CD4-positive, alpha-beta T cell treated with Interleukin-21 for 1 hour (primary cell): ENCODE results near the gene HNRNPH2.

Experiments used
- DNase-seq: peaks from one replicate; pipeline ENCODE4 v3.0.0-alpha.2; 2020

HNRNPH2 gene

GRCh38 chrX:101398694-101399093 lies 9.3 kb upstream of the HNRNPH2 start:
- DNase-seq = no peak

GRCh38 chrX:101399825-101400224 lies 8.2 kb upstream of the HNRNPH2 start:
- DNase-seq = no peak

DNA sequence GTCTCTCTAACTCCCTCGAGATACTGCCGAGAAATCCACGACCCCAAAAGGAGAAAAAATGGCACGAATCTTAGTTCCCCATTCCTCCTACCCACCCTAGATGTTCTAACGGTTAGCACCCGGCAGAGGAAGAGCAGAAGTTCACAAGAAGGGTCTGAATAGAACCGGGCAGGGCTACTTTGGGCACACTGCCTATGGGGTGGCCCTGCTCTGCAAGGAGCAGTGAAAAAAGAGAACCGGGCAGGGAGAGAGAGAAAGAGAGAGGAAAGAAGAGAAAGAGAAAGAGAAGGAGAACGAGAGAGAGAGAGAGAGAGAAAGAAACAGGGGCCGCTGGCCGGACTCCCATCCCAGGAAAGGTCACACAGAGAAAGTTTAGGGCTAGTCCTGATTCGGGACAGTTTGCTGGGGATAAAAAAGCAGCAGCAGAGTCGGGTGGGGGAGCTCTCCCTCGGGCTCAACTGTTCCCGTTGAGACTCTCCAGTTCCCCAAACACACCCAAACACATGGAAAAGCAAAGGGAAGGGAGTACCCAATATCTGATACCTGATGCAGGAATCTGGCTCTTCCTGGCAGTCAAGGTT lies 765 bp upstream of the HNRNPH2 start:
- no peak for DNase-seq

DNA sequence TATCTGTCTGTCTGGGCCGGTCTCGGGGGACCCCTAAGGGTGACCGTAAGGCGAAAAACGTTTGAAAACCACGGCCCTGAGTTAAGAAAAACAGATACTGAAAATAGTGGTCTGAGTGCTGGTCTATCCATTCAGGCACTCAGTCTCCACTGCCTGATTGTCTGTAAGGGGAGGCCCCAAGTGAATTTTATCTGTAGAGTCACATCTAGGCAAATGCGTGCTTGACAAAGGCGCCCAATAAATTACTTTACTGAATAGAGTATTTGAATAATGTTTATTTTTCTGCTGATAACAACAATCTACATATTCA lies 465 bp downstream of the HNRNPH2 start:
- DNase-seq = no peak

GRCh38 chrX:101409043-101409442 lies 1.0 kb downstream of the HNRNPH2 start:
- DNase-seq = no peak

DNA sequence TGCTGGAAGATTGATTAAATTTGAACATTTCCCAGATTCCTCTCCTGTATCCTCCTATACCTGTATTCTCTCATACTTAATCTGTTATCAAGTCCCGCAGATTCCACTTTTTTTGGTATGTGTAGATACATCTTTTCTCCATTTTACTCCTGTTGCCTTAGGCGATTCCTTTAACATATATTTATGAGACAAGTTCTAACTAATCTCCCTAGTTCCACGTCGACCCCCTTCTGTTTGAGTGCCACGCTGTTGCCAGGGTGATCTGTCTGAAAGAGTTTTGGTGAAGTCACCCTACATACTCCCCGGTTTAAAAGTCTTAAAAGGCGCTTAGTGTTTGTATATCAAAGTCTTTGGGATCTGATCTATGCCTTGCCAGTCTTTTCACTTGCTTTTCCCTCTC lies 2.4 kb downstream of the HNRNPH2 start:
- peak; percentile 42 for DNase-seq

GRCh38 chrX:101411984-101412383 lies 4.0 kb downstream of the HNRNPH2 start:
- no peak for DNase-seq

- peak; percentile 77 for DNase-seq
Observed at GRCh38 chrX:101415180-101416145, 7.4 kb downstream of the HNRNPH2 start.

DNA sequence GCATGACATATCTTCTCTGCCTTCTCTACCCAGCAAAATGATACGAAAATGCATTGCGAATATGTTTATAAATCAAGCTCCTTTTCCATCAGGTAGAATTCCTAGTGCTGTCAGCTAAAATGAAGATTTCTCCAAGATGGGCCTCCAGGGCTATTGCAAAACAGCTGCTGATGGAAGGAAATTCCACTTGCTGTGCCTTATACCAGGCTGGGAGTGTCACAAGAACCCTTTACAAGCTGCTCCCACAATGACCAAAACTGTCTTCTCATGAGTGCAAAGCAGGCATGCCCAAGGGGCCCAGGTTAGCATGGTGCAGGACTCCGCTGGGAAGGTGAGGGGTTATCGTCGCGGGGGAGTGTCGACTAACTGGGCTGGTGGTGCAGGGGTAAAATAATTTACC lies 8.7 kb downstream of the HNRNPH2 start:
- no peak for DNase-seq

DNA sequence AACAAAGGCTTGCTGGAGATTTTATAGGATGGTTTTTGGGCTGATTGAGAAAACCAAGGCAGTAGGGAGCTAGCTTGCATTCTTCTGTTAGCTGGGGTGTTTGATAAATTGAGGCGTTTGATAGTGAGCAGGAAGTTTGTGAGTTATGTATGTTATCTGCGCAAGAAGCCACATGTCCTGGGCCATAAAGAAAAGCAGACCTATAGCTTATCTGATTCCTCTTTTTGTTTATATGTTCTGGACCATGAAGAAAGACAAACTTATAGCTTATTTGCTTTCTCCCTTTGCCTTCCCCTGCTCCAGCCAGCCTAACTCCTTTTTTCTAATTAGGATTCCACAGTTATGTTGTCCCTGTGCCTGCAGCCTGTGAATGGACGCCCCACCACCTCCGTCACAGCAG lies 9.2 kb downstream of the HNRNPH2 start:
- no peak for DNase-seq

DNA sequence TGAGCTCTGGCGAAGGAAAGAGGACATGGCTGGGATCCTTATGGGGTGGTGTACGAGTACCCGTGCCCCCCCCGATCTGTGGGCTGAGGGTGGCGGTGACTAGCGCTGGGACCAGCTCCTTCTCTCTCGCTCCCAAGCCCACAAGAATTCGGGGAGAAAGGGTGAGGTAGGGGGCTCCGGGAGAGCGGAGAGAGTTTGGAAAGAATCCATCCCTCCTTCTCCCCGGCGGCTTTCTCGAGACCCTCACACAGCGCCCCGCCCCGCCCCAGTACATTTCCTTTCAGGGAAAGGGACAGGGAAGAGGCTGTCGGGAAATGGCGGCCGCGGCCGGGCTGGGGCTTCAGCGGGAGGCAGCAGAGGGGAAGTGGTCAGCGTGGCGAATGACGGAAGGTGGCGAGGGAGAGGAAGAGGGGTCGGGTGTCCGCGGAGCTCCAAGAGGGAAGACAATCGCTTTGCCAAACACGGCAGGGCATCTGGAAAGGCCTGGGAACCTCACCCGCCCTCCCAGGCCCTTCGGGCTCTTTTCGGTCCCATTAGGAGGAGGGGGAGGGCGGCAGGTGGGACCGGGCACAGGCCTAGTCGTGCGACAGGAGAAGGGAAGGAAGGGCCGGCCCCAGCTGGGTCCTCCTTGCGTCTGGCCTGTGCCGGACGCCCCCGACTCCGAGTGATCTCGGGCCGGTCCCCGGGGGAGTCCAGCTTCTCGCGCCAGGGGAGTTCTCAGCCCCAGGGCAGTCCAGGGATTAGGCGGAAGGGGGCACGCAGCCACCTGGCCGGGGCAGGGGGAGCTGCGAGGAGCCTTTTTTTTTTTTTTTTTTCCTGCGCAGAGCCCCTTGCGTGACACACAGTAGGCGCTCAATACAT lies 10.2 kb downstream of the HNRNPH2 start:
- peak; percentile 53 for DNase-seq

- no peak for DNase-seq
Observed at GRCh38 chrX:101419489-101419888, 11.5 kb downstream of the HNRNPH2 start.

GRCh38 chrX:101427954-101428353 lies 19.9 kb downstream of the HNRNPH2 start:
- DNase-seq = no peak

DNA sequence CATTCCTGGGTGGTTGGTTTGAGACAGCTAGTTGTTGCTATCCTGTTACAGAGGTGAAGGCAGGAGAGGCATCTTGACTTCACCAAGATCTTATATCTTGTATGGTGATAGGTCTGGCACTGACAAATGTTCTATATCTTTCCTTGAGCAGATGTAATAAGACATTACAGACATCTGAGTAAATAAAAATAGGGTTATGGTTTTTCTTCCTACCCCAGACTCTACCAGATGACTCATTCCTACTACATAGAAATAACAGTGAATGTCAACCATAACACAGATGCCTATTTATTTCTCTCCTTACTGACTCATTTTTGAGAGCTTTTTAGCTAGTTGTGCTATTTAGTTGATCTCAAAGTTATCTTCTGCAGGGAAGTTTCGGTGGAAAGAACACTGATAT lies 21.9 kb downstream of the HNRNPH2 start:
- DNase-seq = no peak

DNA sequence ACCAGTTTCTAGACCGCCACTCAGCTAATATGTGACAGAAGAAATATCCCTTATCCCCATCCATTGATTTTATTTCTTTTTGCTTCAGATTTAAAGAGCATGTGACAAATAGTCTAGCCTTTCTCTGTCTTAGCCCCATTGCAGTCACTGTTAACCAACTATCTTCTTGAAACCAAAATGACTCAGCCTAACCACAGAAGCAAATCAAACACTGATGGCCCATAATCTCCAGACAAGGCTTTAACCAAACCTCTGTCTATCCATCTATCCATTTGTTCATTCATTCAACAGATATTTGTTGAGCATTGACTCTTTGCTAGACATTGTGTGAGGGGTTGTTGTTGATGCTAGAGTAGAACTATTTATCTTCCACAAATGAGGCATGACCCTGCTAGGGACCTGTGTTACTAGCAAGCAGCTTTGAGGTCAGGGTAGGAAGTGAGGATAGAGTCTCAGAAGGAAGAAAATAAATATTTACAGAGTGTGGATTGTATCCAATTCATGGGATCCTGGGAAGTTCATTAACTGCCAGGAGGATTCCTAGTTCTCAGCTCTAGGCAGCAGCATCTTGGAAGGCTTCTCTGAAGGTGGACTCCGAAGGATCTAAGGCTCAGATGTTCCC lies 22.5 kb downstream of the HNRNPH2 start:
- no peak for DNase-seq

- DNase-seq = no peak
Observed at GRCh38 chrX:101442085-101442484, 34.1 kb downstream of the HNRNPH2 start.

DNA sequence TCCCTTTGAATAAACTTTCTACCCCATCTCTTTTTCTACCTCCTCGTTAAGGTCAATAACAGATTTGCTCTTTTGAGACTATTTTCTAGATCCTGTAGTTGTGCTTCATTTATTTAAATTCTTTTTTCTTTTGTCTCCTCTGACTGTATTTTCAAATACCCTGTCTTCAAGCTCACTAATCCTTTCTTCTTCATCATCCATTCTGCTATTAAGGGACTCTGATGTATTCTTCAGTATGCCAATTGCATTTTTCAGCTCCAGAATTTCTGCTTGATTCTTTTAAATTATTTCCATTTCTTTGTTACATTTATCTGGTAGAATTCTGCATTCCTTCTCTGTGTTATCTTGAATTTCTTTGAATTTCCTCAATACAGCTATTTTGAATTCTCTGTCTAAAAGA lies 41.3 kb downstream of the HNRNPH2 start:
- no peak for DNase-seq

GRCh38 chrX:101450085-101450484 lies 42.1 kb downstream of the HNRNPH2 start:
- no peak for DNase-seq

- no peak for DNase-seq
Observed at GRCh38 chrX:101450961-101451360, 42.9 kb downstream of the HNRNPH2 start.

DNA sequence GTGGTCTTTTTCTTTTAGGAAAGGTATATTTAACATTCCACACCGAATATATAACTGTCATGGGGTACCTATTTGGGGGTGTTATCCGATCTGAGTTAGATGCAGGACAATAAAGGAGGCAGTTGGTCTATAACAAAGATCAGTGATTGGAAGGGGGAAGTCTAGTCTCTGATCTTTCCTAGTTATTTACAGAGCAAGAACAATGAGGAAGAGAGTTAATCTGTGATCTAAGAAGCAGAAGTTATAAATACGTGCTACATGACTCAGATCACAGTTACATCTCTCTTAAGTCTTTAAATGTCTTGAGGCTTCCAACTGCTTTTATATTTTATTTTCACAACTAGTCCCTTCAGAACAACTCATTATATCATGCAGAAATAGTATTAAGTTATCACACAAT lies 44.0 kb downstream of the HNRNPH2 start:
- DNase-seq = no peak

DNA sequence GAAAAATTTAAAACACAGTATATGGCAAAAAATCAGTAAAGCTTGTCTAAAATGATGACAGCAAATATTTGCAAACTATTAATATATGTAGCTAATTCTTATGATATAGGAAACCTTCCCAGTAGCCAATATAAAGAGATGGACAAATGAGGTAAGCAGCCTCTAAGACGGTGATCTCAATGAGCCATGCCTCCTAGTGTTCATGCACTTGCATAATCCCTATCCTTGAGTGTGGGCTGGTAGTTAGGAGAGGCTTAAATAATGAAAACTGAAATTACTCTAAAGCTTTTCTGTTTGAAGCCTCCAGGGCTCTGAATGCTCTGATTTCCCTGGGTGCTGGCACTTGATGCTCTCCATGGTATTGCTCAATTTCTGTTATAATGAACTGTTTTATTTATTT lies 52.6 kb downstream of the HNRNPH2 start:
- DNase-seq = no peak

DNA sequence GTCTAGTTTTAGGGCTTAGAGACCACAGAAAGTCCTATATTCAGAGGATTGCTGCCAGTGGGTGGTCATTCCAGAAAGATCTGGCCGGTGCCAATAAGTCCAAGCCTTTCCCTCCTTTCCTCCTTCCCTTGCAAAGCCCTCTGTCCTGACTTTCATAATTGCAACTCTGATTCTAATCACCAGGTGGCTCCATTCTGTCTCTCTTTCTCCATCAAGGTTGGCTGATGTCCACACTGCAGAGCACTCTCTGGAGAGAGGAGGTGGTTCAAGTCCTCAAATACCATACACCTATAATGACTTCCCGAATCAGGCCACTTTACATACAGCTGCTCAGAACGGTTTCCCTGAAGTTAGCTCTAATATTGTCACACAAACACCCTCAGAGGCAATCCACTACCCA lies 54.9 kb downstream of the HNRNPH2 start:
- peak; percentile 0 for DNase-seq
